GM12892 (cell line): ENCODE data around the gene MED25.

Source experiments
- DNase-seq: peaks from one replicate; pipeline ENCODE4 v3.0.0; 2011; ENCODE audit not compliant: insufficient read length
- FAIRE-seq: peaks from 2 replicates; lab custom pipeline; 2011; peaks lifted over from hg19 to GRCh38; lab: Jason Lieb, UNC
- POLR2A ChIP-seq: IDR thresholded peaks from 2 replicates; pipeline ENCODE4 v1.6.1; 2011; ENCODE audit warnings: low read depth, low read length, control low read depth
- POLR2AphosphoS5 ChIP-seq: IDR thresholded peaks from 2 replicates; pipeline ENCODE4 v1.6.1; 2011; ENCODE audit warnings: low read depth, low read length, control low read depth
- TAF1 ChIP-seq: IDR thresholded peaks from 2 replicates; pipeline ENCODE4 v1.6.1; 2011; ENCODE audit warnings: low read depth, mild to moderate bottlenecking, control low read depth, low read length, borderline replicate concordance

The MED25 gene

DNA sequence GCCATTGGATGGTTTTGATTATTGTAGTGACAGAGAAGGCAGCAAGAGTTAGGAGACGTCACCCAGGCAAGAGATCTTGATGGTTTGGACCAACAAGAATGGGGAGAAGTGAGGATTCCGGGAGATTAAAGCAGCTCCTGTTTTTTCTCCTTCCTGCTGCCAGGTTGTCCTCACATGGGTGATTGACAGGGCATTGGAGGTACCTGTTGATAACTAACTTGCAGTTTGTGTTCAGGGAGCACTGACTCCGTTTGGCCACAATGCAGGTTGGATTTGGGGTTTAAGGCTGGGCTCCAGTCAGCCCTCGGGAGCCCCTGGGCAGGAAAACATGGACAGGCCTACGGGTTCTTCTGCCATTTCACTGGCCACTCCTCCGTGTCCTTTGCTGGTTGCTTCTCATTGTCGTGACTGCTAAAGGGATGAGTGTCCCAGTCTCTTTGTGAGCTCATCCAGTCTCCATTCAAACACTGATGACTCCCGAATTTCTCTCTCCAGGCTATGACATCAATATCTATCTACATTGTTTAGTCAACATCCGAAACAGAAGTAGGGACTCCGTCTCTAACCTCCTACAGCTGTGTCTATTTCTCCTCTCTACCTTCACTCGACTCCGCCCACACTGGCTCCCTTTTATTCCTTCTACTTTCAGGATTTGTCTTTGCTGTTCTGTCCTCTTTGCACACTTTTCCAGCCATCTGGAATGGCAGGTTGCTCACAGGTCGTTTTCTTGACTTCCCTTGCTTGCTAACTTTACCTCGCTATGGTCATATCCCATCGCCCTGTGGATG, 31.5 kb downstream of the MED25 start:
- DNase-seq (no peak), FAIRE-seq (no peak)
- TF ChIP-seq TAF1 (no peak), POLR2AphosphoS5 (no peak), POLR2A (no peak)

DNA sequence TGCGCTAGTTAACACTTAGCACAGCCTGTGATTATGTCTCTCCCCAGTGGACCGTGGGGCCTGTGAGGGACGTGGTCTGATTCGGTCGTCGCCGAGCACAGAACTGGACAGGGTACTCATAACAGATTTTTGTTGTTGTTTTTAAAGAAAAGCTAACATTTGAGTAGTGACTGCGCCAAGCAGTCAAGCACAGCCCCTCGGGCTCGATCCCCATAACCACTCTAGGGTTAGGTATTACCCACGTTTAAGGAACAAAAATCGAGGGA, 32.1 kb downstream of the MED25 start:
- DNase-seq (no peak), FAIRE-seq (no peak)
- no peak for TF ChIP-seq TAF1
- no peak for TF ChIP-seq POLR2AphosphoS5
- no peak for TF ChIP-seq POLR2A

DNA sequence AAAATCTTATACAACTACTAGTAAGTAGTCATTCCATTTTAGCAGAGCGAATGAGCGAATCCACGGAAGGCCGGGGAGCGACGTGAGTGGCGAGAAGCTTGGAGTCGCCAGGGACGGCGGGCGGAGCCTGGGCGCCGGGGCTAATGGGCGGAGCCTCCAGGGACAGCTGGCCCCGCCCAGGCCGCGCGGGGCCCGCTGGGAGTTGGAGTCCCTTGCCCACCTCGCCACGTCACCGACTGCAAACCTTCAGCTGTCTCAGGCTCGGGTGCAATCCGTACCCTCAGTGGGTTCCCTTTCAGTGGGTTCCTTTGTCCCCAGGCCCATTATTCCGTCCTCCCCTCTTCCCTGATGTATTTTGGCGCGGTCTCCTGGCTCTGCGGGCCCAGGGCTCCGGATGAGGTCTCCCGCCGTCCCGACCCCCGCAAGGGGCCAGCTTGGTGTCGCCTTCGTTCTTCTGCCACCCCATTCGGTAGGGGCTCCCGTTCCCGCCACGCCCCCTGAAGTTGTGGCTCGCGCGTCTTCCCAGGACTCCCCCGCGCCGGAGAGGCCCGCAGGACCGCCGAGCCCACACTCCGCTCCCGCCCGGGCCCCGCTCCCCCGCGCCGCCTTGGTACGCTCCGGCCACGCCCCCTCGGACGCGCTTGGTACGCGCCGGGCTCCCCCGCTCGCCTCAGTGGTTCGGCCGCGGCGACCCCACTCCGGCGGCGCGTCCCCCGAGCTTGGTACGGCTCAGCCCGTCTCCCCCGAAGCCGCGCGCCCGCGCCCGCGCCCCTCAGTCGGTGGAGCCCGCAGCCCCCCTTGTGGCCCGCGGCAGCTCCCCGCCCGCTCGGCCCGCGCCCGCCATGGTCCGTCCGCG, 32.6 kb downstream of the MED25 start, which contains the start of gene PTOV1:
Gene PTOV1, plus strand, starts transcription at position 673 of the 856 bp plus-strand sequence.
- FAIRE-seq (peak; percentile 83), DNase-seq (peak; percentile 95)
- TF ChIP-seq POLR2AphosphoS5: peak; percentile 44; the same call in 1 of the 2 replicates
- no peak; the same call in 1 of the 2 replicates for TF ChIP-seq TAF1
- peak; percentile 73; the same call in 1 of the 2 replicates for TF ChIP-seq POLR2A

DNA sequence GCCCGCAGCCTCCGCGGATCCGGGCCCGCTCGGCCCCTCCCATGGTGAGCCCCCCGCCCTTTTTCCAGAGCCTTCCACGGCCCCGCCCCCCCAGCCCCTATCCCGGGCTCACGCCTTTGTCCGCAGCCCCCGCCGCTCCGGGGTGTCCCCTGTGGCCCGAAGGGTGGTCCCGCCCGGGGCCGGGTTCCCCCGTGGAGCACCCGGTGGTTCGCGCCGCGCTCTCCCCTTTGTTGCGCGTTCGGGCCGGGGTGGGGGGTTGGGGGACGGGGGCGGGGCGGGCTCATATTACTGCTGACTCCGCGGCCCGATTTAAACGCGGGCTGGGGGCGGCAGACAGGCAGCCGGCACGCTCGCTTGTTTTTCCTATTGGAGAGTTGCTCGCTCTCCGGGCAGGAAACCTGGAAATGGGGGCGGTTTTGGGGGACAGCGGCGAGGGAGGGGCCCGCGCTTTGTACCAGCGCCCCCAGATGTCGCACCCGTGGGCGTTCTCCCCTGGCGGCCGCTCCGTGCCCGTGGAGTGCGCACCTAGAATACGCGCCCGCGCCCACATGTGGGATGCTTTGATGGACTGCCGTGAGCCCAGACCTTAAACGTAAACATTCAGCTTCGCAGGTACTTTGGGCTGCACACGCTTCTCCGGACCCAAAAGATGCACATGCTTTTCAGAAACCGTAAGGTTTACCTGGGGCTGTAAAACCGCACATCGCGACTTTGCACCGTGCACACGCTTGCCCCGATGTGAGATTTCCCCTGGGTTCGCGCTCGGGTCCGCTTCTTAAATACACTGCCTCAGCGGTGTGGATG, 33.6 kb downstream of the MED25 start:
- TF ChIP-seq TAF1 (no peak), POLR2A (no peak), POLR2AphosphoS5 (no peak)
- DNase-seq (no peak), FAIRE-seq (no peak)

DNA sequence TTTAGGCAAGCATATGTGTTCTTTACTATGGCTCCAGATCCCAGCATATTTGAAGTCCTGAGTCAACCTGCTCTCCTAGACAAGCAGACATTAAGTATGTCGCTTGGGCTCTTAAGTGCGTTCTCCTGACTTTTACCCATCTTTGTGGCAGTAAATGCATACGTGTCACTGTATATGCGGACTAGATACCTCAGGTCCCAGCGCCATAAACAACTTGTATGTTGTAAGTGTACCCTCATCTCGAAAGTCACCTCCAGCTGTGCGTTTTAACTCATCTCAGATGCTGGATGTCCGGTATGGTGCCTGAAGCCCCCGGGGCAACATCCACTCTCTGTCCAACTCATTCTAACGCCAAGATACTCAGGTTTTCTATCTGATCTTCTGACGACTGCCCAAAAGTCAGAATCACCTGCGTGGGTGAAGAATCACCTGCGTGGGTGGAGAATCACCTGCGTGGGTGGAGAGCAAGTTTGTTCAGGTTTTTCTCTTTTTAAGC, 34.6 kb downstream of the MED25 start:
- FAIRE-seq (no peak), DNase-seq (no peak)
- TF ChIP-seq POLR2A: no peak
- no peak for TF ChIP-seq TAF1
- TF ChIP-seq POLR2AphosphoS5: no peak

DNA sequence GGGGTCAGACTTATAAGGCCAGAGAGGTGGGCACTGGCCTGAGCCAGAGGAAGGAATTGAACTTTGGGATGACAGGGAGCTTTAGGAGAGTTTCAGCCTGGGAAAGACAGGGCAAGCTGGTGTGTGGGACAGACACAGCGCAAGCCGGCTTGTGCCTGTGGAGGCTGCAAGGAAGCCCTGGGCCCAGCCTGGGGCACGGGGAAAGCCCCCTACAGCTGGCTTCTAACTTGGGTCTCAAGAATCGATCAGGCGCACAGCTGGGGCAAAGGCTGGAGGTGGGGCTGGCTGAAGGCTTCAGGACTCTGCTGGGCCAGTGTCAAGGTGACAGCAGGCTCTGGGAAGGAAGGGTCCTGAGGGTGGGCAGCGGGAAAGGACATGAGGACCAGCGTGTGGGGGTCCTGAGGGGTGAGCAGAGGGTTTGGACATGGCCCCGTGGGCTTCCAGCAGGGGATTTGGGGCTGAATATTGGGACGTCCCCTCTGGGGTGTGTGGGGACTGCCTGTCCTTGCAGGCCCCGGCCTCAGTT, 35.8 kb downstream of the MED25 start:
- DNase-seq: no peak
- no peak for TF ChIP-seq POLR2A

DNA sequence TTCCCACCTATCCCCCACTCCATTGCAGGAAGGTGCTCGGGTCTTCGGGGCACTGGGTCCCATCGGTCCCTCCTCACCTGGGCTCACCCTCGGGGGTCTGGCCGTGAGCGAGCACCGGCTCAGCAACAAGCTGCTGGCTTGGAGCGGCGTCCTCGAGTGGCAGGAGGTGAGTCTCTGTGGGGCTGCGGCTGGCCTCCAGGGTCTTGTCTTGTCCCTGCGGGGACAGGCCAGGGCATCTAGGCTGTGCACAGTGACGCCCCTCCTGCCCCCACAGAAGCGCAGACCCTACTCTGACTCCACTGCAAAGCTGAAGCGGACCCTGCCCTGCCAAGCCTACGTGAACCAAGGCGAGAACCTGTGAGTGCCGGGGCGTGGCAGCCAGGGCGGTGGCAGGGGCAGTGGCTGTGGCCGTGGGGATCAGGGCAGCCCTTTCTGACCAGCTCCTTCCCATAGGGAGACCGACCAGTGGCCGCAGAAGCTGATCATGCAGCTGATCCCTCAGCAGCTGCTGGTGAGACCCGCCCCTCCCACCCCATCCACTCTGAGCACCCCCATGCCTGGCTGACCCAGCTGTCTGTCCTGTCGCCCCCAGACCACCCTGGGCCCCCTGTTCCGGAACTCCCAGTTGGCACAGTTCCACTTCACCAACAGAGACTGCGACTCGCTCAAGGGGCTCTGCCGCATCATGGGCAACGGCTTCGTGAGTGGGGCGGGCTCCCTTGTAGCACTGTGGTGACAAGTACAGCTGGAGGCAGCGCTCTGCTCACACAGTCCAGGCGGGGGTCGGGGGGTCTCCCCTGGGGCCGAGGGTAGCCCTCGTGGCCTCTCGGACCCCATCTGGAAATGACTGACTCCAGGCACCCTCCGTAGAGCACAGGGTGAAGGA, 36.5 kb downstream of the MED25 start:
- TF ChIP-seq POLR2A (no peak), POLR2AphosphoS5 (0 out of 2 replicates have a peak, but pooled peaks have one; percentile 20), TAF1 (no peak)
- DNase-seq (no peak), FAIRE-seq (no peak)

More for the DNA sequence above, 35.8 kb downstream of the MED25 start:
- no peak for FAIRE-seq

DNA sequence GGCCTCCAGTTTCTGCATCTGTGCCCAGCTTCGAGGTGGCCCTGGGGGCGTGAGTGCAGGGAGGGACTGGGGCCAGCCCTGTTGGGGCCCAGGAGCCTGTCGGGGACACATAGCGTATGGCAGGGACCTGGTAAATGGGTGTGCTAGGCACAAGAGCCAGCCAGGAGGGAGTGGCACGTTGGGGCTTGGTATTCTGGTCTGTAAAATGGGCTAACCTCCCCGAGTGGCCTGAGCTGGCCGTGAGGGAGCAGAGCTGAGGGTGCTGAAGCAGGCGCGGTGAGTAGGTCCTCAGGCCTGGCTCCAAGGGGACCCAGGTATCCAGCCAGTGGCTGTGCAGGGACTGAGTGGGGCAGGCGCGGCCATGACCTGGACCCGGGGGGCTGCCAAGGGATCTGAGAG, 37.2 kb downstream of the MED25 start:
- FAIRE-seq (no peak), DNase-seq (no peak)
- TF ChIP-seq TAF1: no peak
- TF ChIP-seq POLR2AphosphoS5: no peak
- no peak for TF ChIP-seq POLR2A

DNA sequence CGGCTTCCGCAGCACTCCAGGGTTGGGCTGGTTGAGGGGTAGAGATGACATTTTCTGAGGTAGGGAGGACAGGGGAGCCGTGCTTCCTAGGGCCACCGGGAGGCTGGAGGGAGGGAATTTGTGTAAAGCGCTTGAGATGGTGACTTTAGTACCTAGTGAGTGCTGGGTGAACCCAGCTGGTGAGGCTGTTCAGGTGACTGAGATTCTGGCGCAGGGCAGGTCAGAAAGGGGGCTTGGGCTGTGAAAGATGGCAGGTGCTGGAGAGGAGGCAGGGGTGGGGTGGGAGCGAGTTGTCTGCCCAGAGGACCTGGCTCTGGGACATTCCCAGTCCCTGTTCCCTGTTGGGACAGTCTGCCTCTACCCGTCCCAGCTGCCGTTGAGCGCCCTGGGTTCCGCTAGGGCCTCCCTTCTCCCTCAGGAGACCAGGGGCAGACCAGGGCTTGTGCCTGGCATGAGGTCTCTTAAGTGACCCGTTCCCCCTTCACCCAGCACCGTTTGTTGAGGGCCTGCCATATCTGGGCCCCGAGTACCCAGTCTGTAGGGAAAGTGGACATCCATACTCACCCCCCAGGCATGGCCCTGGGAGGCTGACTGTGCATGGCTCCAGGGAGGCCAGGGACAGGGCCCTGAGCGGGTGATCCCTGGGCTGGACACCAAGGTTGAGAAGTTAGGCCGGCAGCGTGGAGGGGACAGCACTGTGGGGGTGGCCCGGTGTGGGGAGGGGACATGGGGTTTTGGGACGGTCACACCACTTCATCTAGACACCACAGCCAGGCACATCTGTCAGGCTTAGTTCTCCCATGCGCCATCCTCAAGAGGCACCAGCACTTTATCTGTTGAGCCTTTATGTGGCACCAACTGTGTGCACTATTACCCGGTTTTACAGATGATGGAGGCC, 37.8 kb downstream of the MED25 start:
- DNase-seq (no peak), FAIRE-seq (no peak)
- TF ChIP-seq POLR2AphosphoS5 (no peak), TAF1 (no peak), POLR2A (no peak; the same call in 1 of the 2 replicates)
